HG02678 (cell line): ENCODE results near the gene VAPA.

Experiments
- ATAC-seq: cut with Tn5 transposase; IDR thresholded peaks from one replicate; pipeline ENCODE4 v1.9.1; 2021; ENCODE audit warnings: mild to moderate bottlenecking, moderate library complexity; ENCODE audit not compliant: unreplicated experiment

The VAPA gene

GRCh38 chr18:9994701-9995235 lies 81.0 kb downstream of the VAPA start:
- ATAC-seq, result no peak

GRCh38 chr18:9995631-9996030 lies 81.8 kb downstream of the VAPA start:
- no peak for ATAC-seq

- no peak for ATAC-seq
These were observed 82.3 kb downstream of the VAPA start for GRCh38 chr18:9996094-9996493.

- ATAC-seq, result no peak
These were observed 83.9 kb downstream of the VAPA start for GRCh38 chr18:9997711-9998110.

GRCh38 chr18:9998330-9998729 lies 84.5 kb downstream of the VAPA start:
- no peak for ATAC-seq

- ATAC-seq, result no peak
These were observed 88.5 kb downstream of the VAPA start for GRCh38 chr18:10002280-10002679.

GRCh38 chr18:10003281-10003680 lies 89.5 kb downstream of the VAPA start:
- ATAC-seq, result no peak

GRCh38 chr18:10003866-10004265 lies 90.0 kb downstream of the VAPA start:
- no peak for ATAC-seq

GRCh38 chr18:10006311-10006893 lies 92.6 kb downstream of the VAPA start:
- ATAC-seq, result no peak

GRCh38 chr18:10008006-10008647 lies 94.3 kb downstream of the VAPA start:
- no peak for ATAC-seq
